Calu3 (cell line): Measurements from ENCODE around the gene CREB3L4. TPM values are rescaled to one million over a fixed set of nuclear protein-coding genes. Genes with fewer than 3 reads are reported as not detected.

Experiments
- BruUV-seq: library from RNA; stranded (reverse); fragments of 400-500 nt; replicated peaks from 2 replicates; lab custom pipeline; 2021; lab: Mats Ljungman, UMichigan
- CTCF ChIA-PET: fragments of 300-600 bp; sonication (Branson Sonifier 250); formaldehyde crosslinking; loops from one replicate; lab custom pipeline; 2022; ENCODE audit warnings: antibody characterized with exemption; lab: Charles Lee
- DNase-seq: peaks from one replicate; pipeline ENCODE4 v3.0.0; 2022
- H3K27ac Mint-ChIP-seq: one replicate; pipeline ENCODE4 v1.8.0; 2022; ENCODE audit warnings: mixed read lengths; ENCODE audit not compliant: unreplicated experiment
- H3K27me3 Mint-ChIP-seq: one replicate; pipeline ENCODE4 v1.8.0; 2022; ENCODE audit warnings: mixed read lengths; ENCODE audit not compliant: unreplicated experiment
- H3K36me3 Mint-ChIP-seq: one replicate; pipeline ENCODE4 v1.8.0; 2022; ENCODE audit warnings: mild to moderate bottlenecking, moderate library complexity, mixed read lengths; ENCODE audit not compliant: insufficient read depth, unreplicated experiment
- H3K4me1 Mint-ChIP-seq: one replicate; pipeline ENCODE4 v1.8.0; 2022; ENCODE audit warnings: mild to moderate bottlenecking, low read depth, mixed read lengths; ENCODE audit not compliant: unreplicated experiment
- H3K4me3 Mint-ChIP-seq: one replicate; pipeline ENCODE4 v1.8.0; 2022; ENCODE audit warnings: mild to moderate bottlenecking, low read depth, moderate library complexity, mixed read lengths; ENCODE audit not compliant: unreplicated experiment
- H3K9me3 Mint-ChIP-seq: one replicate; pipeline ENCODE4 v1.8.0; 2022; ENCODE audit warnings: low read depth, mixed read lengths; ENCODE audit not compliant: unreplicated experiment
- CTCF ChIP-seq: fragments of 200-600 bp; IDR thresholded peaks from one replicate; pipeline ENCODE4 v1.8.0; 2022; ENCODE audit warnings: antibody characterized with exemption; ENCODE audit not compliant: unreplicated experiment
- intact Hi-C: fragments of 100-400 bp; cut with micrococcal nuclease; formaldehyde crosslinking; loops from one replicate; pipeline ENCODE4 v1.10.0; 2022; ENCODE audit not compliant: unreplicated experiment
- total RNA-seq: library from RNA; stranded (reverse); gene quantifications from 2 replicates; pipeline ENCODE4 v1.2.3, GENCODE V29; 2022

Gene CREB3L4
- total RNA-seq, 1 experiment from 2014 or later = 26.5 TPM

GRCh38 chr1:153962088-153963029, 5.3 kb upstream of the CREB3L4 start:
- CTCF ChIA-PET = interaction anchor here (0.7 to 2.3 kb wide), 5 partner anchors 9 to 165 kb away, joined by 3 to 9 read pairs (median 5); partner anchors contain the start of genes DENND4B and RPS27
- intact Hi-C loops = no loop called here
- DNase-seq = peak; percentile 41
- peaks cover 42% of the 10 kb centered on the region for H3K4me1 Mint-ChIP-seq
- peaks cover 75% of the 10 kb centered on the region for H3K36me3 Mint-ChIP-seq
- no peaks in the 10 kb centered on the region for H3K9me3 Mint-ChIP-seq
- TF ChIP-seq CTCF = no peak
- H3K4me3 Mint-ChIP-seq = peak overlapping the region; percentile 79
- H3K27me3 Mint-ChIP-seq = no peaks in the 10 kb centered on the region
- peak overlapping the region; percentile 79 for H3K27ac Mint-ChIP-seq
- BruUV-seq = no TSS peak

- Mint-ChIP-seq H3K4me1 (peaks cover 48% of the 10 kb centered on the region), H3K4me3 (peak within 1 kb of the TSS; percentile 79), H3K36me3 (peaks cover 75% of the 10 kb centered on the region), H3K27ac (peak within 1 kb of the TSS; percentile 79), H3K27me3 (no peaks in the 10 kb centered on the region), H3K9me3 (no peaks in the 10 kb centered on the region)
- no peak for TF ChIP-seq CTCF
- intact Hi-C loops = no loop called here
- CTCF ChIA-PET = interaction anchor here (0.6 to 2.3 kb wide), 10 partner anchors 10 to 329 kb away, joined by 3 to 9 read pairs (median 4); partner anchors contain the start of genes CHTOP, DENND4B, GATAD2B and JTB
- BruUV-seq = TSS peak; percentile 37
- peak; percentile 99 for DNase-seq
Observed at GRCh38 chr1:153963030-153963849, 4.5 kb upstream of the CREB3L4 start, which contains the start of gene SLC39A1. Gene SLC39A1, minus strand, starts transcription at chr1:153963537. Its CDS starts 822 bp downstream, at chr1:153962715.

GRCh38 chr1:153963850-153964331, 3.8 kb upstream of the CREB3L4 start:
- intact Hi-C loops = no loop called here

More at GRCh38 chr1:153963850-153964331, 3.8 kb upstream of the CREB3L4 start:
- Mint-ChIP-seq H3K27me3 (no peaks in the 10 kb centered on the region), H3K4me3 (peak overlapping the region; percentile 79), H3K4me1 (peaks cover 47% of the 10 kb centered on the region), H3K36me3 (peaks cover 70% of the 10 kb centered on the region), H3K9me3 (no peaks in the 10 kb centered on the region), H3K27ac (peak overlapping the region; percentile 79)
- DNase-seq = peak; percentile 73
- TF ChIP-seq CTCF = no peak
- CTCF ChIA-PET = interaction anchor here (0.6 to 2.3 kb wide), 8 partner anchors 10 to 1447 kb away, joined by 3 to 9 read pairs (median 5); partner anchors contain the start of genes DENND4B, GATAD2B, JTB and RAB13
- BruUV-seq = no TSS peak
